Camera-type eye (tissue), 1 donor: Measurements from ENCODE around the gene LAMB1. TPM values are rescaled to one million over a fixed set of nuclear protein-coding genes. Genes with fewer than 3 reads are reported as not detected.

Source experiments
- total RNA-seq: library from RNA; depleted of rRNA; stranded (reverse); fragments of >200 nt; gene quantifications from one replicate; pipeline ENCODE4 v1.2.3, GENCODE V29; 2014

The LAMB1 gene
- total RNA-seq, result 206 TPM

DNA sequence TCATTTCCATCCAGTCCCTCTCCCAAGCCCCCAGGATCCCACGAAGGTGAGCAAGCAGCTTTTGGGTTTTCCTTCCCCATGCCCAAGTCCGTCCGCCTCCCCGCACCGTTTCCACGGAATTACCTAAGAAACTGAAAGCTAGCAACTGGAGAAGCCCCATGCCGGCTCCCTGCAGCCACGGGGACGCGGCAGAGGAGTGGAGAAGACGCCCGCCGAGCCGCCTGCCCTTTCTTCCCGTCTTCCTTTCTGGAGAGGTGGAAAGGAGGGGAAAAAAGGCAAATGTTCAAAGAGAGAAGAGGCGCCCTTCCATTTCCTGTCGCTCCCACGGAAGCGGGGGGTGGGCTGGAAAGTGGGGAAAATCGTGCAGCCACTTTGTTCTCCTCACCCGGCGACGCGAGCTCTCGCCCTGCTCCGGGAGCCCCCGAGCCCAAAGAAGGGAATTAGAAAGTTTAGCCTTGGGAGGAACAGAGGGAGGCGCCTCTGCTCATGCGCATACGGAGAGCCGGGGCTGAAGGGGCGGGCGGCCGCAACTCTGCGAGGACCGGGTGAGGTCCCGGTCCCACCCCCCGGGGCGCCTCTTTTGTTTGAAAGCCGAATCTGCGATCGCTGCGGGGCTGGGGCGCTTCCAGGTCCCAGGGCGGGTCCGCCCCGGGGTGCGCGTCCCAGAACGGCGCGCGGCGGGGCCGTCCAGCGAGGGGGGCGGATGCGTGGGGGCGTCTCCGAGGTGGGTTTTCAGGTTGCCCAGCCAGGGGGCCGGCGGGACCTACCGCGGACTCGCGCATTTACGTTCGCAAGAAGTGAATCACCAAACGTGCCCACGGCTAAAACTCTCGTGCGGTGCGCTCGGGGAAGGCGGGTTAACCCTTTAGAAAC lies at the start of gene LAMB1:
Gene LAMB1 (minus strand): TSS at position 436 of the 873 bp plus-strand sequence. CDS start 276 bp downstream, at position 160.

GRCh38 chr7:107890962-107891635 lies 111.9 kb downstream of the LAMB1 start, which contains the start of gene DLD:
Gene DLD, plus strand, starts transcription at chr7:107891183. Its CDS starts 68 bp downstream, at chr7:107891251.

Other genes starting within 250 kb of the LAMB1 start
- not detected for gene SLC26A3, start 199.9 kb downstream of the LAMB1 start, total RNA-seq
- 124 TPM for gene DLD, start 112.0 kb downstream of the LAMB1 start, total RNA-seq
- gene LAMB4, start 127.2 kb upstream of the LAMB1 start, total RNA-seq, result 3.7 TPM